Astrocyte (in vitro differentiated cells and primary cell): Measurements from ENCODE around the gene GLB1L. TPM values are rescaled to one million over a fixed set of nuclear protein-coding genes. Genes with fewer than 3 reads are reported as not detected.

Experiments
- DNase-seq: peaks from one replicate; pipeline ENCODE4 v3.0.0-alpha.2; 2010; ENCODE audit warnings: low read depth
- FAIRE-seq: peaks from 2 replicates; lab custom pipeline; 2011; peaks lifted over from hg19 to GRCh38; lab: Jason Lieb, UNC
- H2AFZ ChIP-seq: 2 replicates; pipeline ENCODE4 v1.6.0; 2012; ENCODE audit warnings: low read depth, low read length, inconsistent platforms
- H3K27ac ChIP-seq: 2 replicates; pipeline ENCODE4 v1.5.1; 2011; ENCODE audit warnings: low read depth, low read length, inconsistent platforms
- H3K27me3 ChIP-seq: 2 replicates; pipeline ENCODE4 v1.6.0; 2011; ENCODE audit warnings: low read length, inconsistent platforms; ENCODE audit not compliant: insufficient read depth
- H3K36me3 ChIP-seq: 2 replicates; pipeline ENCODE4 v1.5.1; 2011; ENCODE audit warnings: low read length, inconsistent platforms; ENCODE audit not compliant: insufficient read depth
- H3K4me1 ChIP-seq: 2 replicates; pipeline ENCODE4 v1.5.1; 2011; ENCODE audit warnings: low read length, inconsistent platforms; ENCODE audit not compliant: insufficient read depth
- H3K4me2 ChIP-seq: 2 replicates; pipeline ENCODE4 v1.6.0; 2012; ENCODE audit warnings: low read length, inconsistent platforms
- H3K4me3 ChIP-seq: 2 replicates; pipeline ENCODE4 v1.5.1; 2011; ENCODE audit warnings: low read depth, mild to moderate bottlenecking, low read length, inconsistent platforms; ENCODE audit not compliant: insufficient read depth
- H3K79me2 ChIP-seq: 2 replicates; pipeline ENCODE4 v1.6.0; 2012; ENCODE audit warnings: mild to moderate bottlenecking, low read length, inconsistent platforms; ENCODE audit not compliant: insufficient read depth
- H3K9ac ChIP-seq: 2 replicates; pipeline ENCODE4 v1.6.0; 2012; ENCODE audit warnings: mild to moderate bottlenecking, low read length, inconsistent platforms
- H3K9me3 ChIP-seq: 2 replicates; pipeline ENCODE4 v1.5.1; 2012; ENCODE audit warnings: low read depth, mild to moderate bottlenecking, low read length, inconsistent platforms; ENCODE audit not compliant: insufficient read depth
- H4K20me1 ChIP-seq: 2 replicates; pipeline ENCODE4 v1.6.0; 2012; ENCODE audit warnings: low read length, inconsistent platforms; ENCODE audit not compliant: insufficient read depth
- H3K27ac Mint-ChIP-seq: one replicate; pipeline ENCODE4 v1.8.0; 2021; ENCODE audit warnings: mild to moderate bottlenecking, mixed read lengths; ENCODE audit not compliant: unreplicated experiment
- H3K27me3 Mint-ChIP-seq: one replicate; pipeline ENCODE4 v1.8.0; 2021; ENCODE audit warnings: low read depth, mixed read lengths; ENCODE audit not compliant: unreplicated experiment
- H3K36me3 Mint-ChIP-seq: one replicate; pipeline ENCODE4 v1.8.0; 2021; ENCODE audit warnings: low read depth, mixed read lengths; ENCODE audit not compliant: unreplicated experiment
- H3K4me1 Mint-ChIP-seq: one replicate; pipeline ENCODE4 v1.8.0; 2021; ENCODE audit warnings: low read depth, mixed read lengths; ENCODE audit not compliant: unreplicated experiment
- H3K4me3 Mint-ChIP-seq: one replicate; pipeline ENCODE4 v1.8.0; 2021; ENCODE audit warnings: mild to moderate bottlenecking, moderate library complexity, mixed read lengths; ENCODE audit not compliant: unreplicated experiment
- H3K9me3 Mint-ChIP-seq: one replicate; pipeline ENCODE4 v1.8.0; 2021; ENCODE audit warnings: mild to moderate bottlenecking, mixed read lengths; ENCODE audit not compliant: unreplicated experiment
- EZH2 ChIP-seq: IDR thresholded peaks from 2 replicates; pipeline ENCODE4 v1.6.1; 2012; ENCODE audit warnings: mild to moderate bottlenecking, low read length, inconsistent platforms; ENCODE audit not compliant: insufficient read depth
- total RNA-seq: library from RNA; stranded (reverse); gene quantifications from 2 replicates; pipeline ENCODE4 v1.2.1, GENCODE V29; 2021
- TF ChIP-seq, protein P1 (sequence below): IDR thresholded peaks from 2 replicates; pipeline ENCODE4 v1.5.1; 2011; ENCODE audit warnings: low read depth, mild to moderate bottlenecking, inconsistent platforms, low read length, moderate library complexity; ENCODE audit not compliant: insufficient read depth

Gene GLB1L
- total RNA-seq, 1 donor from 2014 or later, result 2.7 TPM

DNA sequence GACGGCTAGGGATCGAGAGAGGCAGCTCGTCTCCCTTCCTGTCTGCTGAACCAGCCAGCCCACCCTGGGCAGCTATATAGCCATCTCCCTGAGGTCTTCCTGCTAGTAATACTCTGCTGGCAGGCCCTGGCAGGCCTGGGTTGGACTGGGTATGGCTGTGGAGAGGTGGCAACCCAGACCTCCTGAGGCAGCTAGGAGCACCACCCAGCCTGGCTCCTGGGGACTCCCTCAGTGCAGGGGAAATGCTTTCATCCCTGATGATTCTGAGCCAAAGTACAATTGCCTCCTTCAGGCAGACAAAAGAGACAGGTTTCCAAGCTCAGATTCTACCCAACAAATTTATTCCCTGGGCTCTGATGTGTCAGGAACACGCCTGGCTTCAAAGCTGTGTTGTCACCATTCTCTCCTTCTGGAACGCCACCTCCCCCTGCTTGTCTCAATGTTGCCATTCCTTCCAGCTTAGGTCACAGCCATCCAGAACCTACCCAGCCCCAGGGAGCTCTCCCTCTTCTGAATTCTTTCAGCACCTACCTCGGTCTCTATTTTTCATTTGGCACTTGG, 29.2 kb upstream of the GLB1L start:
- H3K36me3 ChIP-seq, result no peaks in the 10 kb centered on the region
- peak overlapping the region; percentile 35 for H2AFZ ChIP-seq
- H3K27ac Mint-ChIP-seq, result peak overlapping the region; percentile 98
- peaks cover 33% of the 10 kb centered on the region for H3K4me1 ChIP-seq
- H3K9ac ChIP-seq, result peak overlapping the region; percentile 83
- no peaks in the 10 kb centered on the region for H3K27me3 ChIP-seq
- peak overlapping the region; percentile 79 for H3K4me2 ChIP-seq
- H4K20me1 ChIP-seq, result no peaks in the 10 kb centered on the region
- no peaks in the 10 kb centered on the region for H3K36me3 Mint-ChIP-seq
- H3K9me3 Mint-ChIP-seq, result no peaks in the 10 kb centered on the region
- DNase-seq (peak; percentile 83), FAIRE-seq (peak; percentile 86)
- H3K4me3 ChIP-seq, result peak overlapping the region; percentile 8
- H3K4me3 Mint-ChIP-seq, result peak overlapping the region; percentile 58
- TF ChIP-seq, protein P1, sequence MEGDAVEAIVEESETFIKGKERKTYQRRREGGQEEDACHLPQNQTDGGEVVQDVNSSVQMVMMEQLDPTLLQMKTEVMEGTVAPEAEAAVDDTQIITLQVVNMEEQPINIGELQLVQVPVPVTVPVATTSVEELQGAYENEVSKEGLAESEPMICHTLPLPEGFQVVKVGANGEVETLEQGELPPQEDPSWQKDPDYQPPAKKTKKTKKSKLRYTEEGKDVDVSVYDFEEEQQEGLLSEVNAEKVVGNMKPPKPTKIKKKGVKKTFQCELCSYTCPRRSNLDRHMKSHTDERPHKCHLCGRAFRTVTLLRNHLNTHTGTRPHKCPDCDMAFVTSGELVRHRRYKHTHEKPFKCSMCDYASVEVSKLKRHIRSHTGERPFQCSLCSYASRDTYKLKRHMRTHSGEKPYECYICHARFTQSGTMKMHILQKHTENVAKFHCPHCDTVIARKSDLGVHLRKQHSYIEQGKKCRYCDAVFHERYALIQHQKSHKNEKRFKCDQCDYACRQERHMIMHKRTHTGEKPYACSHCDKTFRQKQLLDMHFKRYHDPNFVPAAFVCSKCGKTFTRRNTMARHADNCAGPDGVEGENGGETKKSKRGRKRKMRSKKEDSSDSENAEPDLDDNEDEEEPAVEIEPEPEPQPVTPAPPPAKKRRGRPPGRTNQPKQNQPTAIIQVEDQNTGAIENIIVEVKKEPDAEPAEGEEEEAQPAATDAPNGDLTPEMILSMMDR, result no peak
- TF ChIP-seq EZH2, result no peak
- no peaks in the 10 kb centered on the region for H3K79me2 ChIP-seq
- peaks cover 31% of the 10 kb centered on the region for H3K4me1 Mint-ChIP-seq
- no peaks in the 10 kb centered on the region for H3K9me3 ChIP-seq
- H3K27me3 Mint-ChIP-seq, result peaks cover under 1% of the 10 kb centered on the region
- peak overlapping the region; percentile 97 for H3K27ac ChIP-seq

GRCh38 chr2:219273937-219274336, 28.7 kb upstream of the GLB1L start:
- Histone ChIP-seq H3K27me3 (no peaks in the 10 kb centered on the region), H4K20me1 (no peaks in the 10 kb centered on the region), H3K36me3 (no peaks in the 10 kb centered on the region), H3K9ac (peak overlapping the region; percentile 83), H3K27ac (peak overlapping the region; percentile 97), H3K79me2 (no peaks in the 10 kb centered on the region), H3K9me3 (no peaks in the 10 kb centered on the region), H2AFZ (peak overlapping the region; percentile 35), H3K4me2 (peak overlapping the region; percentile 79), H3K4me3 (peak overlapping the region; percentile 8), H3K4me1 (peaks cover 33% of the 10 kb centered on the region)
- H3K9me3 Mint-ChIP-seq, result no peaks in the 10 kb centered on the region
- peak overlapping the region; percentile 98 for H3K27ac Mint-ChIP-seq
- FAIRE-seq, result no peak
- peaks cover 34% of the 10 kb centered on the region for H3K4me1 Mint-ChIP-seq
- H3K27me3 Mint-ChIP-seq, result peaks cover 6% of the 10 kb centered on the region
- peak; percentile 52 for DNase-seq
- TF ChIP-seq, protein P1, result no peak
- no peak for TF ChIP-seq EZH2
- peak overlapping the region; percentile 51 for H3K4me3 Mint-ChIP-seq
- H3K36me3 Mint-ChIP-seq, result no peaks in the 10 kb centered on the region

GRCh38 chr2:219272995-219273394, 27.8 kb upstream of the GLB1L start:
- Histone ChIP-seq H3K27ac (peak overlapping the region; percentile 97), H4K20me1 (no peaks in the 10 kb centered on the region), H3K4me1 (peaks cover 25% of the 10 kb centered on the region), H3K4me3 (no peak overlapping the region), H3K27me3 (no peaks in the 10 kb centered on the region), H3K79me2 (no peaks in the 10 kb centered on the region), H3K4me2 (no peak overlapping the region), H2AFZ (no peak overlapping the region), H3K36me3 (no peaks in the 10 kb centered on the region), H3K9ac (no peak overlapping the region), H3K9me3 (no peaks in the 10 kb centered on the region)
- Mint-ChIP-seq H3K4me1 (peaks cover 26% of the 10 kb centered on the region), H3K27me3 (peaks cover 7% of the 10 kb centered on the region), H3K27ac (no peak overlapping the region), H3K4me3 (no peak overlapping the region), H3K9me3 (no peaks in the 10 kb centered on the region), H3K36me3 (no peaks in the 10 kb centered on the region)
- no peak for TF ChIP-seq EZH2
- TF ChIP-seq, protein P1, result no peak
- no peak for DNase-seq
- FAIRE-seq, result no peak
